GM21576 (cell line): Measurements from ENCODE around the gene RUBCN.
A peak's percentile ranks its signal among the peaks of the same experiment; 100 is the strongest.

Experiments
- ATAC-seq: cut with Tn5 transposase; IDR thresholded peaks from one replicate; pipeline ENCODE4 v1.9.1; 2021; ENCODE audit warnings: mild to moderate bottlenecking, moderate library complexity; ENCODE audit not compliant: unreplicated experiment

Gene RUBCN

GRCh38 chr3:197736491-197737318, at the start of gene RUBCN:
TSS of gene RUBCN (minus strand) at chr3:197736904. CDS start at chr3:197736719, 185 bp downstream.
- ATAC-seq: peak; percentile 79

DNA sequence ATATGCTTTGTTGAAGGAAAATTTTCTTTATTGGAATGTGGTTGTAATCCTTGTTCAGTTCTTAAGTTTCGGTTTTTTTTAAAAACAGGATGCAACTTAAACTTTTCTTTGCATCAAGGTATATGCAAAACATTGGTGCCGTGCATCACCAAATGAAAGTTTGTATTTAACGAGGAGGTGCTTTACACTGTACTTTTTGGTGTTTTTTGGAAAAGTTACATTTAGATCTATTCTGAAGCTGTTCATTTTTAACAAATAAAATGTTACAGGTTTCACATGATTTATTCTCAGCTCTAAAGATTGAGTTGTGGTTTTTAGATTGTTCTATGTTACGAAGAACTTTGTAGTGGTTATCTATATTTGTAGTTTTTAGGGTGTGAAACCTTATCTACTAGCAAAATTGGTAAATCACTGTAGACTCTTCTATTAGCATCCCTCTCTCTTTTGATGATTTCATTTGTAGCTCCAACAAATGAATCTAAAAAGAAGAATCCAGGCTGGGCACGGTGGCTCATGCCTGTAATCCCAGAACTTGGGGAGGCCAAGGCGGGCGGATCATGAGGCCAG, 47.4 kb upstream of the RUBCN start:
- no peak for ATAC-seq

DNA sequence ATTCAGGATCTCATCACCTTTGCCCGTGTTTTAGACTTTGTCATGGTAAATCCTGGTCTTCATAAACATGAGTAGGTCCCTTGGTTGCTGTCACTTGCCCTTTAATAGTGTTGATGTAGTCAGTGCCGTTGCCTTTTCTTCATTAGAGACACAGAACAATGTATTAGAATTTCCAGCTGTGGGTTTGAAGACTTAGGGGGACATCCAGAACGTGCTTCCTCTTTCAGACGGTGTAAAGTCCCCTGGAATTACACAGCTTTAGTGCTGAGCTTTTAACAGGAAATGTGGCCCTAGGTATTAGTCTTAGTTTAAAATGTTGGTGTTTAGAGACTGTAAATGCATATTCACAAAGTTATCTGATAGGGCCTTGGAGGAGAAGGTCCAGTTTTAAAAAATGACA, 45.5 kb upstream of the RUBCN start:
- no peak for ATAC-seq

DNA sequence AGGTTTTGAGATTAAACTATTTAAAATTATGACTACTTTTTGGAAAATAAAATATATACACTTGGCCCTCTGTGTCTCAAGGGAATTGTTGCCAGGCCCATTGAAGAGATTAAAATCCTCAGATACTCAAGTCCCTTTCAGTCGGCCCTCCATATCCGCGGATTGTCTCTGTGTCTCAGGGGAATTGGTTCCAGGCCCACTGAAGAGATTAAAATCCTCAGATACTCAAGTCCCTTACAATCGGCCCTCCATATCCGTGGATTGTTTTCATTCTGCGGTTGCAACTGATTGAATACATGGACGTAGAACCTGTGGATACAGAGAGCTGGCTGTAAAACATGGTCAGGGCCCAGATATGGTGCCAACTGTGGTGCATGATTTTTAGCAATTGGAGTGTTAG, 38.6 kb upstream of the RUBCN start:
- no peak for ATAC-seq

GRCh38 chr3:197761784-197762183, 25.1 kb upstream of the RUBCN start:
- ATAC-seq: no peak

DNA sequence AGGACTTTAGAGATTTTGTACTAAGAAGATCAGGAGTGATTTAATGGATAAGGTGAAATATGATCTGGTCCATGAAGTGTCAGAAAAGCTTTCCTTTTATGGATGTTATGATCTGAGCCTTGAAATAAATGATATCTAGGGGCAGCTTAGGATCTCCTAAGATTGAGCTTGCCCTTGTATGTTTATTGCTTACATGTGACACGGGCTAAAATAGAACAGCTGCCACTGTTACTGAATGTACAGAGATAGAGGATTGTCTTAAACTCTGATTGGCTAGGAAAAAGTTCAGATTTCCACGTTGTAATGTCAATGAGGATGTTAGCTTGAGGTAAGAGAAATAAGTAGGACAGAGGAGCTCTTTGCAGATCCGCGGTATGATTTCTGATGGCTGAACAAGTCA, 21.8 kb upstream of the RUBCN start:
- ATAC-seq: no peak

DNA sequence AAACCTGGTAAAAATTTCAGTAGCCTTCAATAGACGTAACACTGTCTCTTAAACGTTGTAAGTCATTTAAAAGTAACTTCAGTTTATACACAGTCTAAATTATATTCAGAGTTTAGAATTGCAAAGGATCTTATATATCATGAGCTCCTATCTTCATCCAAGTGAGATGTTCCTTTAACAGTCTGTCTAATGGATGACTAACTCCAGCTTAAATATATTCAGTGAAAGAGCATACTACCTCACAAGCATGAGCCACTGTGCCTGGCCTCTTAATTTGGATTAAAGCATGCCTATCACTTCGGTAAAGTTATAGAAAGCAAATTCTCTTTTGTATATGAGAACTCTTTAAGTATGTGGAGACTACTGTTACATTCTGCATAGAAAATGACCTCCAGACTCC, 20.0 kb upstream of the RUBCN start:
- ATAC-seq: no peak

GRCh38 chr3:197753263-197753662, 16.6 kb upstream of the RUBCN start:
- no peak for ATAC-seq

DNA sequence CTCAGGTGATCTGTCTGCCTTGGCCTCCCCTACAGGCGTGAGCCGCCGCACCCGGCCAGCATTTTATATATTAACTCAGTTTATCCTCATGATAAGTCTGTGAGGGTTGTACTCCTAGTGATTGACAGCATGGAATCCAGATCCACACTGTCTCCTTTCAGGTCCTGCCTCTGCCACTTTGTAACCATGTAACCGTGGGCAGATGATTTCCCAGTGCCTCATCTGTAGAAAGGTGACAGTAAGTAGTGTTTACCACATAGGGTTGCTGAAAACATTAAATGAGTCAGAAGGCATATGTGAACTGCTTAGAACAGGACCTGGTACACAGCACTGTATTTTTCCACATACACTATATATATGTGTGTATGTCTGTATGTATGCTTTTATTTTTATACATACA, 15.4 kb upstream of the RUBCN start:
- ATAC-seq: no peak

- no peak for ATAC-seq
Measured at GRCh38 chr3:197750858-197751737, 14.4 kb upstream of the RUBCN start.

DNA sequence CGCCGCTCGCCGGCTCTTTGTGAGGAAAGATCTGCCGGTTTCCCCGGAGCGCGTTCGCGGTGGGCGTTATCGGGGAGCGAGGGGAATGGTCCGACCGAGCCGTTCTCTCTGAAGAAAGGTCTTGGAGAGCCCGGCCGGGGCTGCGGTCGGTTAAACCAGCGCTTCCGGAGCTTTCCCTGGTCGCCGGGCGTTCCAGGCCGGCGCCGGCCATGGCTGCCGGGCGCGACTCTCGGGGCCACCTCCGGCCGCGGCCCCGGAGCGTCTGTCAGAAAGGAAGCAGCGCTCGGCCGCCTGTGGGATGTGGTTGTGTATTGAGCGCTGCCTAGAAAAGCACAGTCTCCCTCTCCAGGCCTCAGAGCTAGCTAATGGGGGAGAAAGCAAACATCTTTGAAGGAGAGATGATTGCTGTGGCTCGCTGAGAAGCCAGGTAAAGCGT, 13.7 kb upstream of the RUBCN start:
- ATAC-seq: peak; percentile 40

DNA sequence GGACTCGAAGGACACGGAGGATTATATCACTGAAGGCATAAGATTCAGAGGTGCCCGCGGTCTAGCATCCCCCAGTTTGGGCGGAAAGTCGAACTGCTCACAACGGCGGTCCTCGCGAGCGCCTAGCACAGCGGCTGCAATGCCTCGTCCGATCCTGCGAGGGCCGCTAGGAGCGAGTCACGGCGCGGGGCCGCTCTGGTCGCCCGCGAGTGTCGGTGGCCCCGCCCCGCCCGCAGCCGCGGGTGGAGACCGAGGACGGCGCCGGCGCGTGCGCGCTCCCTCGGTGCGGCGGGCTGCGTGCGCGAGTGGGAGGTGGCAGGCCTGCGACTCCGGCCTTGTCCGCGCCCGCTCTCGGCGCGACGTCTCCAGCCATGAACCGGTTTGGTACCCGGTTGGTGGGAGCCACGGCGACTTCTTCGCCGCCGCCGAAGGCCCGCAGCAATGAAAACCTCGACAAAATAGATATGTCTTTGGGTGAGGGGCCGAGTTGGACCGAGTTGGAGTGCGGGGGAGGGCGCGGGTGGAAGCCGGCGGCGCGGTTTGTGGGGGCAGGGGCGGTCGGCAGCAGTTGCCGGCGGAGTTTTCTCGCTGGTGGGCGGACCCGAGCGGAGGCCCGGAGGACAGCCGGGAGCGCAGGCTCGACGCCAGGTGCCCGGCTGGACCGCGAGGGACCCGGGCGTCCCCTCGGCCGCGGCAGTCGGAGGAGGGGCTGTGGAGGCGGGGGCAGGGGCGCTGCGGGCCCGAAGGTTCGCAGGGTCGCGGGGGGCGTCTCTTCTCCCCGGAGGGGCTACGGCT, 13.1 kb upstream of the RUBCN start, which contains the start of gene FYTTD1:
FYTTD1 (plus strand) TSS at position 283 of the 795 bp plus-strand sequence; CDS start at position 372, 89 bp downstream.
- ATAC-seq: peak; percentile 72

DNA sequence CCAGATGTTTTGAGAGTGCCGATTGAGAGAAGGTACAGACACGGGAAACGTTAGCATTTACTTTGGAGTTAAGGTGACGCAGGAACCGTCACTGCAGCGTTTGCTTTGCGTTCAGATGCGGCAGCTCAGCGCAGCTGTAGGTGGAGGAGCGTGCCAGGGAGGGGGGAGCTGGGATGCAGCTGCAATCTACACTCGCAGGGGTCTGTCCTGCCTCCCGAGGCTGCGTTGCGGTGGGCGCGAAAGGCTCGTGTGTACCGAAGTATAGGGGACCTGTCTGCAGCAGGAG, 12.6 kb upstream of the RUBCN start:
- peak; percentile 34 for ATAC-seq

DNA sequence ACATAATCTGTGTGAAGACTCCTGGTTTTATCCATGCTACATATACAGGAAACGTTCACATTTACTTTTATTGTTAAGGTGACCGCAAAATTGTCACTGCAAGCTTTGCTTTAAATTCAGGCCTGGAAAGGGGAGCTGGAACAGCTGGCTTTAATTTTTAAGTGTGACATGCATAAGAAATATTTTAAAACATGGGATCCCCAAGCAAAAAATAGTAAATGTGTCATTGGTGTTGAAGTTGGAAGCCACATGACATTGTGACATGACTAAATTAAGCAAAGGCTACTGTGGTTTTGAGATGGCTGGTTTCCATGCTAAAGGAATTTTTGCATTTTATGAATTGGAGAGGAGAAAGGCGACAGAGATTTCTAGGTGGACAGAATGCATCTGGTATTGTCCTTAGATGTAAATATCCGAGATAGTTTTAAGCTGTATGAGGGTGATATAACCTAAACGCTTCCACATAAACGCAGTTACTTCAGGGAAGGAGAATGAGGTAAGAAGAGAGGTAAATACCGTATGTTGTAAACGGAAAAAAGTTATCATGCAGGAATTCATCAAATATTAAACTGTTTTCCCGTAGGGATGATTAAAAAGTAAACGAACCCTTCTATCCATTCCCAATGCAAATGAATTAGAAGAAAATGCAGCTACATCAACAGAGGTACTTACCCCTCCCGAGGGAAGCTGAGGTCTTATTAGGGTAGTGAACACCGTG, 12.1 kb upstream of the RUBCN start:
- ATAC-seq: no peak

- no peak for ATAC-seq
Measured at GRCh38 chr3:197746801-197747237, 10.1 kb upstream of the RUBCN start.

- ATAC-seq: no peak
Measured at GRCh38 chr3:197746209-197746608, 9.5 kb upstream of the RUBCN start.

GRCh38 chr3:197742787-197743186, 6.1 kb upstream of the RUBCN start:
- ATAC-seq: no peak

- ATAC-seq: no peak
Measured at GRCh38 chr3:197737749-197738462, 1.2 kb upstream of the RUBCN start.

GRCh38 chr3:197737319-197737649, 580 bp upstream of the RUBCN start:
- no peak for ATAC-seq
